Fibroblast of the aortic adventitia (primary cell): ENCODE results near the gene CNN2. TPM values are rescaled to one million over a fixed set of nuclear protein-coding genes. Genes with fewer than 3 reads are reported as not detected.

Experiments
- DNase-seq: peaks from one replicate; pipeline ENCODE4 v3.0.0-alpha.2; 2010; ENCODE audit warnings: low read depth
- H3K4me3 ChIP-seq: 2 replicates; pipeline ENCODE4 v1.5.1; 2011; ENCODE audit warnings: low read depth, mild to moderate bottlenecking, control low read depth, low read length, moderate library complexity
- total RNA-seq: library from RNA; depleted of rRNA; stranded (reverse); fragments of >200 nt; gene quantifications from 2 replicates; pipeline ENCODE4 v1.2.3, GENCODE V29; 2012; ENCODE audit warnings: low replicate concordance
- TF ChIP-seq, protein P1 (sequence below): IDR thresholded peaks from 2 replicates; pipeline ENCODE4 v1.5.1; 2011; ENCODE audit warnings: mild to moderate bottlenecking, low read length, control low read depth, inconsistent platforms; ENCODE audit not compliant: insufficient read depth

Gene CNN2
- total RNA-seq, 1 donor = 96.0 TPM

DNA sequence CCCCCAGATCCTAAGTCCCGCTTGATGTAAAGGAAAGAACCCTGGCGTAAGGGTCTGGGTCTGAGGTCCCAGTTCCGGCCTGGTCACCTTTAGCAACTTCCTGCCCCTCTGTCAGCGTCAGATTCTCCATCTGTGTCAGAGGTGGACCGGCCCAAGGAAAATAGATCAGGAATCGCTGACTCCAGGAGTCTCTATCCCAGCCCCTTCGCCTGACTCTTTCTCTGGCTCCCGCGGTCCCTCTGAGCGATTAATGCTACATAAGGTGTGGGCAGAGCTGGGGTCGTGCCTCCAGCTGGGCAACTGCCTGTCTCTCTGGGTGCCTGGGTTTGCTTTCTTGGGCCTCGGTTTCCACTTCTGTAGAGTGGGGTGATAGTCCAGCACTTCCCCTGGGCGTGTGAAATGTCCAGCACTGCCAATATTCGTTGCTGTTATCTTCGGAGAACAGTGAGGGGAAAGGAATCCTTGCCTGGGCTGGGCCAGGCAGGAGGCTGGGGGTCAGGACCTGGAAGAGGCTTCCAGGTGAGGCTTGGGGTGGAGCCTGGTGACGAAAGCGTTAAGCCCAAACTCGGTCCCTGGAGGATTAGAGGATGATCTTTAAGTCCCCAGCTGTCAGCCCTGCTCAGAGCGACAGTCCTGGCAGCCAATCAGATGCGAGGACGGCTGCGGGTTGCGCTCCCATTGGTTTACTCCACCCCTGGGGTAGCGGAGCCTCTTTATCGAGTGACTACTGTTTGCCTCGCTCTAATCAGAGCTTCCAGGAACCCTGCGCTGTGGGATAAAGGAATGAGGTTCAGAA, 14.3 kb downstream of the CNN2 start:
- peak; percentile 93 for DNase-seq
- H3K4me3 ChIP-seq = peak overlapping the region; percentile 77
- TF ChIP-seq, protein P1, sequence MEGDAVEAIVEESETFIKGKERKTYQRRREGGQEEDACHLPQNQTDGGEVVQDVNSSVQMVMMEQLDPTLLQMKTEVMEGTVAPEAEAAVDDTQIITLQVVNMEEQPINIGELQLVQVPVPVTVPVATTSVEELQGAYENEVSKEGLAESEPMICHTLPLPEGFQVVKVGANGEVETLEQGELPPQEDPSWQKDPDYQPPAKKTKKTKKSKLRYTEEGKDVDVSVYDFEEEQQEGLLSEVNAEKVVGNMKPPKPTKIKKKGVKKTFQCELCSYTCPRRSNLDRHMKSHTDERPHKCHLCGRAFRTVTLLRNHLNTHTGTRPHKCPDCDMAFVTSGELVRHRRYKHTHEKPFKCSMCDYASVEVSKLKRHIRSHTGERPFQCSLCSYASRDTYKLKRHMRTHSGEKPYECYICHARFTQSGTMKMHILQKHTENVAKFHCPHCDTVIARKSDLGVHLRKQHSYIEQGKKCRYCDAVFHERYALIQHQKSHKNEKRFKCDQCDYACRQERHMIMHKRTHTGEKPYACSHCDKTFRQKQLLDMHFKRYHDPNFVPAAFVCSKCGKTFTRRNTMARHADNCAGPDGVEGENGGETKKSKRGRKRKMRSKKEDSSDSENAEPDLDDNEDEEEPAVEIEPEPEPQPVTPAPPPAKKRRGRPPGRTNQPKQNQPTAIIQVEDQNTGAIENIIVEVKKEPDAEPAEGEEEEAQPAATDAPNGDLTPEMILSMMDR = peak; percentile 1

DNA sequence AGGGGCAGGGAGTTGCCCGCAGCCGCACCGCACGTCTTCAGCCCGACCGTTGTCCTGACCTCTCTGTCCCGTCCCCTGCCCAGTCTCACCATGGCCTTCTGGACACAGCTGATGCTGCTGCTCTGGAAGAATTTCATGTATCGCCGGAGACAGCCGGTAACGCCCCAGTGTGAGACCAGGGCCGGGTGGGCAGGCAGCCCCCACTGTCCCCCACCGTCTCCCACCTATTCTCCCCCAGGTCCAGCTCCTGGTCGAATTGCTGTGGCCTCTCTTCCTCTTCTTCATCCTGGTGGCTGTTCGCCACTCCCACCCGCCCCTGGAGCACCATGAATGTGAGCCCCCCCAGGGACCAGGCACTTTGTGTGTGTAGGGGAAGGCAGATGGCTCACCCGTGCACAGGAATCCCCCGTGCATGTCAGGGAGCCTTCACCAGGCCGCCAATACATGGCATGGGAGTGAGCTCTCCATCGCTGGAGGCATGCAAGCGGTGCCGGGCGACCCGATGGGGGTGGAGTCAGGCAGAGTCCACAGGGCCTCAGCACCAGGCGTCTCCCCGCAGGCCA, 14.9 kb downstream of the CNN2 start:
- no peak for DNase-seq
- peak overlapping the region; percentile 60 for H3K4me3 ChIP-seq
- TF ChIP-seq, protein P1 = no peak

DNA sequence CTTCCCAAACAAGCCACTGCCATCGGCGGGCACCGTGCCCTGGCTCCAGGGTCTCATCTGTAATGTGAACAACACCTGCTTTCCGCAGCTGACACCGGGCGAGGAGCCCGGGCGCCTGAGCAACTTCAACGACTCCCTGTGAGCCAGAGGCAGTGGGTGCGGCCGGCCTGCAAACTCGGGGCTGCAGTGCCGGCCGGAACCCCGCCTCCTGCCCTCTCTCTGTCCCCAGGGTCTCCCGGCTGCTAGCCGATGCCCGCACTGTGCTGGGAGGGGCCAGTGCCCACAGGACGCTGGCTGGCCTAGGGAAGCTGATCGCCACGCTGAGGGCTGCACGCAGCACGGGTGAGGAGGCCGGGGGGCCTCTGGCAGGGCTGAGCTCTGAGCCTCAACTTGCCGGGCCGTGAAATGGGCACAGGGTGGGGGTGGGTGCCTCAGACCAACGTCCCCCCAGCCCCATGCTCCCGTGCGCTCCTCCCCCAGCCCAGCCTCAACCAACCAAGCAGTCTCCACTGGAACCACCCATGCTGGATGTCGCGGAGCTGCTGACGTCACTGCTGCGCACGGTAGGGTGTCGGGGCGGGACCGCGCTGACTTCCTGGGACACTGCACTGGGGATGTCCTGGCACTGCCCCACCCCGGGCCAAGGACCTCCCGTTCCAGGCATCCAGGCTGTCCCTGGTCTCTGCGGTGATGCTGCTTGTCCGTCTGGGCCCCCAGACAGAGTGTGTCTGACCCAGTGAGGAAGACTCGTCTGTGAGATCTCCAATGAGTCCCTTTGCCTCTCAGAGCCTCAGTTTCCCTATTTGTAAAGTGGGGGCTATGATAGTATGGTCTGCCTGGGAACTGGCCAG, 15.7 kb downstream of the CNN2 start:
- DNase-seq = no peak
- H3K4me3 ChIP-seq = no peak overlapping the region
- TF ChIP-seq, protein P1 = no peak

DNA sequence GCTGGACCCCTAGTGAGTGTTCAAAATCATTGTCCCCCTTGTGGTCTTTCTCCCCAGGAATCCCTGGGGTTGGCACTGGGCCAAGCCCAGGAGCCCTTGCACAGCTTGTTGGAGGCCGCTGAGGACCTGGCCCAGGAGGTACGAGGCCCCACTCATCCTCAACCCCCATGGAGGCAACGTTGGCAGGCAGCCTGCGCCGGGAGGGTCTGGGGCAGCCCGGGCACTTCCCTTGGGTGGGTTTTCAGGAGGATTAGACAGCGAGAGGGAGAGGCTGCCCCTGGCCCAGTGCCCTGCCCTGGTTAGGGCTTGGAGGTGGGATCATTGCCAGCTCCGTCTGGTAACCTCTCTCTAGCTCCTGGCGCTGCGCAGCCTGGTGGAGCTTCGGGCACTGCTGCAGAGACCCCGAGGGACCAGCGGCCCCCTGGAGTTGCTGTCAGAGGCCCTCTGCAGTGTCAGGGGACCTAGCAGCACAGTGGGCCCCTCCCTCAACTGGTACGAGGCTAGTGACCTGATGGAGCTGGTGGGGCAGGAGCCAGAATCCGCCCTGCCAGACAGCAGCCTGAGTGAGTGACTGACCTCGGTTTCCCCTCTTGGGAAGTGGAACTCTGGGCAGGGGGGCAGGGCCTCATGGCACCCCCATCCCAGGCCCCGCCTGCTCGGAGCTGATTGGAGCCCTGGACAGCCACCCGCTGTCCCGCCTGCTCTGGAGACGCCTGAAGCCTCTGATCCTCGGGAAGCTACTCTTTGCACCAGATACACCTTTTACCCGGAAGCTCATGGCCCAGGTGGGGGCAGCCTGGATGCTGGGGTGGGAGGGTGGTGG, 16.5 kb downstream of the CNN2 start:
- H3K4me3 ChIP-seq = no peak overlapping the region
- TF ChIP-seq, protein P1 = no peak
- no peak for DNase-seq

DNA sequence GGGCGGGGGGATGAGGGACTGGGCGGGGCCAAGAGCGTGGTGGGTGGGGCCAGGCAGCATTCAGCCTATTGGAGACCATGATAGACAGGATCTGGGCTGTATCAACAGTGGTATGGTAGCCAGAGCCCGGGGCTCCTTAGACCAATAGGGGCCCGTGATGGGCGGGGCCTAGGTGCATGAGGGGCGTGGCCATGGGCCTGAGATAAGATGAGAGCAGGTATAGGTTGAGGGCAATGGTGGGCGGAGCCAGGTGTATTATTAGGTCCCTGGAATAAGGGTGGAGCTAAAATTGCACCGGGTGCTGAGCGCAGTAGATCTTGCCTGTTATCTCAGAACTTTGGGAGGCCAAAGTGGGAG, 18.8 kb downstream of the CNN2 start:
- no peak for DNase-seq
- no peak overlapping the region for H3K4me3 ChIP-seq
- TF ChIP-seq, protein P1 = no peak

DNA sequence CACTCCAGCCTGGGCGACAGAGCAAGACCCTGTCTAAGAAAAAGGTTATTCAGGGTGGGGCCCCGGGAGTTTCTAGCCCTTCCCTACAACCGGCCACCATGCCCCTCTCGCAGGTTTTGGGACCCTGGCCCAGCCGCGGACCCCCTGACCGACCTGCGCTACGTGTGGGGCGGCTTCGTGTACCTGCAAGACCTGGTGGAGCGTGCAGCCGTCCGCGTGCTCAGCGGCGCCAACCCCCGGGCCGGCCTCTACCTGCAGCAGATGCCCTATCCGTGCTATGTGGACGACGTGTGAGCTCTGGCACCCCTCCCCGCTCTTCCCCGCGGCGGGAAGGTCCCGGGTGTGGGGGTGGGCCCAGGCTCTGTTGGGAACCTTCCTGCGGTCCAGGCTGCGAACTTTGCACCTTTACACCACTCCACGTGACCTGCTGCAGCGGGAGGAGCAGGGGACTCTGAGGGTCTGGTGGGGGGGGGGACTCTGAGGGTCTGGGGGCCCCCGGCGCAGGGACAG, 19.8 kb downstream of the CNN2 start:
- DNase-seq = no peak
- TF ChIP-seq, protein P1 = no peak
- H3K4me3 ChIP-seq = no peak overlapping the region
